Measurements from ENCODE around the gene GAA.

Gene GAA

GRCh38 chr17:80145076-80146075 is 44.0 kb downstream of the GAA start:
- no peak for DNase-seq (ENCODE audit: low read depth)
- TF ChIP-seq CTCF (conservative IDR thresholded peaks at IDR 0.05; ENCODE audit: low read depth, low read length), result no peak
- H3K4me3 ChIP-seq (ENCODE audit: low read depth, low read length), result peak overlapping the region; percentile 96

- DNase-seq (ENCODE audit: low read depth), result peak; percentile 13
- TF ChIP-seq CTCF (conservative IDR thresholded peaks at IDR 0.05; ENCODE audit: low read depth, low read length), result no peak
- peak overlapping the region; percentile 96 for H3K4me3 ChIP-seq (ENCODE audit: low read depth, low read length)
Measured at GRCh38 chr17:80146121-80147034, 45.0 kb downstream of the GAA start.

- TF ChIP-seq CTCF (conservative IDR thresholded peaks at IDR 0.05; ENCODE audit: low read depth, low read length), result no peak
- peak; percentile 100 for DNase-seq (ENCODE audit: low read depth)
- H3K4me3 ChIP-seq (ENCODE audit: low read depth, low read length), result peak within 1 kb of the TSS; percentile 96
Measured at GRCh38 chr17:80147035-80147822, 45.8 kb downstream of the GAA start, which contains the start of gene EIF4A3. Gene EIF4A3, minus strand, starts transcription at chr17:80147128. Its CDS starts 167 bp downstream, at chr17:80146961.

GRCh38 chr17:80151333-80151732 is 50.0 kb downstream of the GAA start:
- no peak overlapping the region for H3K4me3 ChIP-seq (ENCODE audit: low read depth, low read length)
- no peak for TF ChIP-seq CTCF (conservative IDR thresholded peaks at IDR 0.05; ENCODE audit: low read depth, low read length)
- DNase-seq (ENCODE audit: low read depth), result peak; percentile 92

- no peak overlapping the region for H3K4me3 ChIP-seq (ENCODE audit: low read depth, low read length)
- no peak for TF ChIP-seq CTCF (conservative IDR thresholded peaks at IDR 0.05; ENCODE audit: low read depth, low read length)
- DNase-seq (ENCODE audit: low read depth), result peak; percentile 96
Measured at GRCh38 chr17:80152081-80152702, 50.8 kb downstream of the GAA start.

- H3K4me3 ChIP-seq (ENCODE audit: low read depth, low read length), result no peak overlapping the region
- no peak for TF ChIP-seq CTCF (conservative IDR thresholded peaks at IDR 0.05; ENCODE audit: low read depth, low read length)
- no peak for DNase-seq (ENCODE audit: low read depth)
Measured at GRCh38 chr17:80153004-80153403, 51.6 kb downstream of the GAA start.

Data from choroid plexus epithelial cell (primary cell).